NCI-H524 (cell line): Measurements from ENCODE around the gene INHBC.

Experiments used
- DNase-seq, 2 experiments: peaks; one replicate each; lab custom pipeline; 2025; lab: John Stamatoyannopoulos, UW

Gene INHBC

GRCh38 chr12:57454566-57455373 lies 20.2 kb downstream of the INHBC start, which contains the start of gene INHBE:
INHBE (plus strand) TSS chr12:57455307; CDS start chr12:57455537, 230 bp downstream.
- DNase-seq: peak; percentile 97 to 98

- peak; percentile 94 to 95 for DNase-seq
Observed at GRCh38 chr12:57455374-57456144, 21.0 kb downstream of the INHBC start.

- peak; percentile 88 to 89 for DNase-seq
Observed at GRCh38 chr12:57456145-57456700, 21.6 kb downstream of the INHBC start.

- peak in 1 of 2 experiments; percentile 36 for DNase-seq
Observed at GRCh38 chr12:57456737-57457490, 22.3 kb downstream of the INHBC start.

- no peak for DNase-seq
Observed at GRCh38 chr12:57458665-57459054, 24.1 kb downstream of the INHBC start.

- peak; percentile 95 for DNase-seq
Observed at GRCh38 chr12:57459055-57459749, 24.6 kb downstream of the INHBC start.

- peak in 1 of 2 experiments; percentile 22 for DNase-seq
Observed at GRCh38 chr12:57459750-57460467, 25.3 kb downstream of the INHBC start, which contains the start of gene GLI1. GLI1 (plus strand) TSS chr12:57459785; CDS start chr12:57463692, 3,907 bp downstream.

GRCh38 chr12:57460468-57460784 lies 25.8 kb downstream of the INHBC start:
- peak in 1 of 2 experiments; percentile 33 for DNase-seq

GRCh38 chr12:57460841-57461275 lies 26.3 kb downstream of the INHBC start:
- no peak for DNase-seq

GRCh38 chr12:57461276-57461916 lies 26.8 kb downstream of the INHBC start:
- peak; percentile 35 to 45 for DNase-seq

- no peak for DNase-seq
Observed at GRCh38 chr12:57461917-57462250, 27.3 kb downstream of the INHBC start.

- peak; percentile 89 to 92 for DNase-seq
Observed at GRCh38 chr12:57462251-57462911, 27.8 kb downstream of the INHBC start.

GRCh38 chr12:57462912-57463253 lies 28.3 kb downstream of the INHBC start:
- DNase-seq: no peak

- no peak for DNase-seq
Observed at GRCh38 chr12:57464569-57464968, 30.0 kb downstream of the INHBC start.

- DNase-seq: no peak
Observed at GRCh38 chr12:57465030-57465746, 30.6 kb downstream of the INHBC start.

- no peak for DNase-seq
Observed at GRCh38 chr12:57465747-57466505, 31.3 kb downstream of the INHBC start.

GRCh38 chr12:57467212-57467874 lies 32.8 kb downstream of the INHBC start:
- no peak for DNase-seq

- no peak for DNase-seq
Observed at GRCh38 chr12:57467915-57468314, 33.3 kb downstream of the INHBC start.
